Right renal pelvis (tissue), 4 donors: Measurements from ENCODE around the gene WWC2. TPM values are rescaled to one million over a fixed set of nuclear protein-coding genes. Genes with fewer than 3 reads are reported as not detected.
"Not testable (repeated sequence)": the region's sequence is repeated elsewhere in the genome, so short reads cannot be mapped to it uniquely, and the experiment has no call there.

Experiments used
- DNase-seq, 4 donors: peaks; one replicate each; pipeline ENCODE4 v3.0.0-alpha.2; 2013; ENCODE audit warnings: low read depth in 4 of 4, low spot score in 3 of 4, missing footprints in 1 of 4
- polyA plus RNA-seq, 4 donors: library from polyadenylated mRNA; unstranded; fragments of 120-200 nt; gene quantifications; one replicate each; pipeline ENCODE4 v1.2.1, GENCODE V29; 2013; ENCODE audit not compliant: insufficient read length in 4 of 4

The WWC2 gene
- polyA plus RNA-seq, 4 donors, result 55.5 to 72.1 (median 56.4) TPM

- no peak for DNase-seq
Measured at GRCh38 chr4:183099537-183100297, 660 bp downstream of the WWC2 start.

- no peak for DNase-seq
Measured at GRCh38 chr4:183100298-183100599, 1.2 kb downstream of the WWC2 start.

GRCh38 chr4:183100827-183101226 is 1.8 kb downstream of the WWC2 start:
- DNase-seq, result no peak

- no peak for DNase-seq
Measured at GRCh38 chr4:183101956-183102480, 3.0 kb downstream of the WWC2 start.

GRCh38 chr4:183105092-183105491 is 6.0 kb downstream of the WWC2 start:
- no peak for DNase-seq

- no peak for DNase-seq
Measured at GRCh38 chr4:183106839-183107238, 7.8 kb downstream of the WWC2 start.

GRCh38 chr4:183107891-183108459 is 8.9 kb downstream of the WWC2 start:
- no peak for DNase-seq

- DNase-seq, result no peak
Measured at GRCh38 chr4:183110244-183110643, 11.2 kb downstream of the WWC2 start.

GRCh38 chr4:183111452-183111885 is 12.4 kb downstream of the WWC2 start:
- DNase-seq, result no peak

- DNase-seq, result no peak
Measured at GRCh38 chr4:183118141-183118540, 19.1 kb downstream of the WWC2 start.

GRCh38 chr4:183118585-183118984 is 19.5 kb downstream of the WWC2 start:
- no peak for DNase-seq

- DNase-seq, result not testable (repeated sequence)
Measured at GRCh38 chr4:183121660-183122059, 22.6 kb downstream of the WWC2 start.

GRCh38 chr4:183124228-183124627 is 25.2 kb downstream of the WWC2 start:
- DNase-seq, result no peak

- DNase-seq, result no peak
Measured at GRCh38 chr4:183124865-183125264, 25.8 kb downstream of the WWC2 start.

GRCh38 chr4:183129125-183129524 is 30.1 kb downstream of the WWC2 start:
- no peak for DNase-seq

GRCh38 chr4:183129675-183130074 is 30.6 kb downstream of the WWC2 start:
- no peak for DNase-seq

- no peak for DNase-seq
Measured at GRCh38 chr4:183130328-183131155, 31.5 kb downstream of the WWC2 start.

GRCh38 chr4:183132081-183132480 is 33.0 kb downstream of the WWC2 start:
- no peak for DNase-seq

GRCh38 chr4:183132865-183133264 is 33.8 kb downstream of the WWC2 start:
- no peak for DNase-seq

- DNase-seq, result no peak
Measured at GRCh38 chr4:183136855-183137254, 37.8 kb downstream of the WWC2 start.

GRCh38 chr4:183139058-183139750 is 40.1 kb downstream of the WWC2 start:
- no peak for DNase-seq
